GM23338 (cell line): Measurements from ENCODE around the gene ROPN1L. TPM values are rescaled to one million over a fixed set of nuclear protein-coding genes. Genes with fewer than 3 reads are reported as not detected.

Source experiments
- ATAC-seq: fragments of 200-7000 bp; cut with Tn5 transposase; 3 replicates; pipeline ENCODE4 v1.9.1; 2020
- DNase-seq: peaks from one replicate; pipeline ENCODE4 v3.0.0-alpha.2; 2015; ENCODE audit warnings: low spot score
- H2AFZ ChIP-seq: fragments of 200-600 bp; sonication (generic); 2 replicates; pipeline ENCODE4 v1.8.0; 2016; ENCODE audit warnings: antibody characterized with exemption, mild to moderate bottlenecking, moderate library complexity
- H3F3A ChIP-seq: fragments of 200-600 bp; sonication (generic); replicated peaks from 2 replicates; pipeline ENCODE4 v1.8.0; 2017; ENCODE audit warnings: antibody characterized with exemption, mixed run types, low read depth
- H3K27ac ChIP-seq: fragments of 200-600 bp; sonication (generic); 2 replicates; pipeline ENCODE4 v1.6.1; 2016; ENCODE audit warnings: low read depth
- H3K27me3 ChIP-seq: fragments of 200-600 bp; sonication (generic); 2 replicates; pipeline ENCODE4 v1.8.0; 2016; ENCODE audit warnings: mild to moderate bottlenecking, mixed run types, moderate library complexity; ENCODE audit not compliant: insufficient read depth
- H3K36me3 ChIP-seq: fragments of 200-600 bp; sonication (generic); 2 replicates; pipeline ENCODE4 v1.8.0; 2016; ENCODE audit warnings: mild to moderate bottlenecking; ENCODE audit not compliant: insufficient read depth
- H3K4me1 ChIP-seq: fragments of 200-600 bp; sonication (generic); 2 replicates; pipeline ENCODE4 v1.8.0; 2016; ENCODE audit warnings: mild to moderate bottlenecking, moderate library complexity; ENCODE audit not compliant: insufficient read depth
- H3K4me2 ChIP-seq: fragments of 200-600 bp; sonication (generic); 2 replicates; pipeline ENCODE4 v1.7.1; 2017; ENCODE audit warnings: mixed run types
- H3K4me3 ChIP-seq: fragments of 200-600 bp; sonication (generic); 2 replicates; pipeline ENCODE4 v1.6.1; 2016; ENCODE audit warnings: mixed run types
- H3K79me2 ChIP-seq: fragments of 200-600 bp; sonication (generic); replicated peaks from 2 replicates; pipeline ENCODE4 v1.8.0; 2017; ENCODE audit warnings: mild to moderate bottlenecking; ENCODE audit not compliant: insufficient read depth
- H3K9me2 ChIP-seq: fragments of 200-600 bp; sonication (generic); 2 replicates; pipeline ENCODE4 v1.8.0; 2017; ENCODE audit not compliant: insufficient read depth
- H4K20me1 ChIP-seq: fragments of 200-600 bp; sonication (generic); replicated peaks from 2 replicates; pipeline ENCODE4 v1.8.0; 2017; ENCODE audit warnings: mild to moderate bottlenecking; ENCODE audit not compliant: insufficient read depth
- H3K27ac Mint-ChIP-seq: 2 replicates; pipeline ENCODE4 v1.8.0; 2020; ENCODE audit warnings: inconsistent platforms, mild to moderate bottlenecking, moderate library complexity, mixed read lengths
- H3K27me3 Mint-ChIP-seq: 3 replicates; pipeline ENCODE4 v1.8.0; 2022; ENCODE audit warnings: low read depth, mild to moderate bottlenecking, moderate library complexity, mixed read lengths, inconsistent platforms; ENCODE audit not compliant: insufficient read depth, poor library complexity
- H3K36me3 Mint-ChIP-seq: 3 replicates; pipeline ENCODE4 v1.8.0; 2021; ENCODE audit warnings: low read depth, mild to moderate bottlenecking, inconsistent platforms, moderate library complexity, mixed read lengths
- H3K4me1 Mint-ChIP-seq: 3 replicates; pipeline ENCODE4 v1.8.0; 2020; ENCODE audit warnings: mild to moderate bottlenecking, inconsistent platforms, mixed read lengths
- H3K4me3 Mint-ChIP-seq: 3 replicates; pipeline ENCODE4 v1.8.0; 2021; ENCODE audit warnings: moderate library complexity, mild to moderate bottlenecking, inconsistent platforms, mixed read lengths
- H3K9me3 Mint-ChIP-seq: 3 replicates; pipeline ENCODE4 v1.8.0; 2020; ENCODE audit warnings: moderate library complexity, mild to moderate bottlenecking, inconsistent platforms, mixed read lengths
- CREB1 ChIP-seq: fragments of 250-450 bp; sonication (Bioruptor Pico); IDR thresholded peaks from 2 replicates; pipeline ENCODE4 v1.5.0; 2020; ENCODE audit warnings: low read depth, mild to moderate bottlenecking, moderate library complexity
- EZH2 ChIP-seq: fragments of 200-600 bp; sonication (generic); IDR thresholded peaks from one replicate; pipeline ENCODE4 v1.8.0; 2017; ENCODE audit warnings: antibody characterized with exemption, mild to moderate bottlenecking, low read depth; ENCODE audit not compliant: unreplicated experiment
- POLR2AphosphoS5 ChIP-seq: IDR thresholded peaks from 2 replicates; pipeline ENCODE4 v1.6.1; 2016; ENCODE audit warnings: antibody characterized with exemption, low read depth
- REST ChIP-seq: IDR thresholded peaks from one replicate; pipeline ENCODE4 v1.6.1; 2018; ENCODE audit warnings: antibody characterized with exemption; ENCODE audit not compliant: unreplicated experiment
- ZNF114 ChIP-seq: fragments of 250-450 bp; sonication (Bioruptor Pico); IDR thresholded peaks from 2 replicates; pipeline ENCODE4 v1.5.0; 2020; ENCODE audit warnings: mild to moderate bottlenecking, moderate library complexity
- ZNF462 ChIP-seq: fragments of 250-450 bp; sonication (Bioruptor Pico); IDR thresholded peaks from 2 replicates; pipeline ENCODE4 v1.5.0; 2020; ENCODE audit warnings: mild to moderate bottlenecking, moderate library complexity
- polyA plus RNA-seq: library from polyadenylated mRNA; unstranded; fragments of >200 nt; fragmentation: Nextera tagmentation; extraction: Ambion mirVana; gene quantifications from 2 replicates; pipeline ENCODE4 v1.2.1, GENCODE V29; 2016
- total RNA-seq: library from RNA; depleted of rRNA; stranded (reverse); fragments of >200 nt; shearing (Covaris generic); gene quantifications from 2 replicates; pipeline ENCODE4 v1.2.3, GENCODE V29; 2014
- TF ChIP-seq, protein P1 (sequence below), 2 experiments: fragments of 200-600 bp in 1 of 2; sonication (generic) in 1 of 2; conservative IDR thresholded peaks; 2 replicates each; pipeline versions ENCODE4 v1.5.1 to v1.6.1; 2016 to 2017; ENCODE audit warnings: antibody characterized with exemption in 2 of 2, low read depth in 2 of 2, mild to moderate bottlenecking in 2 of 2, moderate library complexity in 1 of 2

The ROPN1L gene
- total and polyA plus RNA-seq, 2 experiments from 2014 or later = 0.57 TPM; not detected in 1

DNA sequence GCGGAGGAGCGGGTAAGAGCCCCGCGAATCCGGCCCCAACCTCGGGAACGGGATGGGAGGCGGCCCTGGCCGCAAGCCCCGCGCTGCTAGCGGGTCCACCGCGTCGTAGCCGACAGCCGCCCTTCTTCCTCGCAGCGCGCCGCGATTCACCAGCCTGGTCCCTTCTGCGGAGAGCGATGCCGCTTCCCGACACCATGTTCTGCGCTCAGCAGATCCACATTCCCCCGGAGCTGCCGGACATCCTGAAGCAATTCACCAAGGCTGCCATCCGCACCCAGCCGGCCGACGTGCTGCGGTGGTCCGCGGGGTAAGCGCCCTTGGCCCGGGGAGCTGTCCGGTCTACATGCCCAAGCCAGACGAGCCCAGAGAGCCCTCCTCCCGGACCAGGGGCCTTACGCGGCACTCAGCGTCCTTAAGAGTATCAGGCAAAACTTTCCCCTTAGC, 335 bp downstream of the ROPN1L start:
- DNase-seq = no peak
- H3K4me2 ChIP-seq = peak overlapping the region; percentile 85

DNA sequence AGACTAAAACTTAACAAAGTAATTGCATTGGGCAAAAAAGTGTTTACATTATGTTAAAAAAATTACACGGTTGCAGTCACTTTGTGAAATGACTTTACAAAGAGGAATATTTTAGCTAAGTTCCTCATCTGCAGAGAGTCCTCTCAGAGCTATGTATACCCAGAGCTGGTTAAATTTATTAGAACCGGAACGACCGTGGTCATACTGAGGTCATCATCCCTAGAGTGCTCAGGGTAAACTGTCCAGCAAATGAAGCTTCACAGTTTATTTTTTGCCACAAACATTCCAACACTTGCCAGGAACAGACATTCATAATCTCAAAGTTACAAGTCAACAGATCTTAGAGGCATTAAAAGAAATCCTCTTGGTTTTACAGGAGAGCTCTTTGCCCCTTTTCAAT, 897 bp downstream of the ROPN1L start:
- peak overlapping the region; percentile 85 for H3K4me3 ChIP-seq
- H3K9me2 ChIP-seq = no peaks in the 10 kb centered on the region
- DNase-seq = no peak
- TF ChIP-seq EZH2 = no peak
- no peak for TF ChIP-seq ZNF462 (CRISPR knock-in tag)
- no peak for TF ChIP-seq ZNF114
- TF ChIP-seq, protein P1, sequence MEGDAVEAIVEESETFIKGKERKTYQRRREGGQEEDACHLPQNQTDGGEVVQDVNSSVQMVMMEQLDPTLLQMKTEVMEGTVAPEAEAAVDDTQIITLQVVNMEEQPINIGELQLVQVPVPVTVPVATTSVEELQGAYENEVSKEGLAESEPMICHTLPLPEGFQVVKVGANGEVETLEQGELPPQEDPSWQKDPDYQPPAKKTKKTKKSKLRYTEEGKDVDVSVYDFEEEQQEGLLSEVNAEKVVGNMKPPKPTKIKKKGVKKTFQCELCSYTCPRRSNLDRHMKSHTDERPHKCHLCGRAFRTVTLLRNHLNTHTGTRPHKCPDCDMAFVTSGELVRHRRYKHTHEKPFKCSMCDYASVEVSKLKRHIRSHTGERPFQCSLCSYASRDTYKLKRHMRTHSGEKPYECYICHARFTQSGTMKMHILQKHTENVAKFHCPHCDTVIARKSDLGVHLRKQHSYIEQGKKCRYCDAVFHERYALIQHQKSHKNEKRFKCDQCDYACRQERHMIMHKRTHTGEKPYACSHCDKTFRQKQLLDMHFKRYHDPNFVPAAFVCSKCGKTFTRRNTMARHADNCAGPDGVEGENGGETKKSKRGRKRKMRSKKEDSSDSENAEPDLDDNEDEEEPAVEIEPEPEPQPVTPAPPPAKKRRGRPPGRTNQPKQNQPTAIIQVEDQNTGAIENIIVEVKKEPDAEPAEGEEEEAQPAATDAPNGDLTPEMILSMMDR (conservative IDR thresholded peaks at IDR 0.05; ENCODE audit: low read depth in 2 of 2) = no peak

More for the DNA sequence above, 335 bp downstream of the ROPN1L start:
- no peaks in the 10 kb centered on the region for H3K9me2 ChIP-seq
- Mint-ChIP-seq H3K9me3 (no peaks in the 10 kb centered on the region), H3K36me3 (no peaks in the 10 kb centered on the region), H3K4me3 (peak overlapping the region; percentile 80), H3K27ac (no peak overlapping the region), H3K4me1 (peaks cover 8% of the 10 kb centered on the region), H3K27me3 (peaks cover 13% of the 10 kb centered on the region)
- H2AFZ ChIP-seq = peak overlapping the region; percentile 92
- H3K4me1 ChIP-seq = peaks cover 3% of the 10 kb centered on the region; the same call in 1 of the 2 replicates
- no peak for TF ChIP-seq CREB1 (CRISPR knock-in tag)
- TF ChIP-seq POLR2AphosphoS5 = no peak
- TF ChIP-seq REST = peak; percentile 39
- peak overlapping the region; percentile 85 for H3K4me3 ChIP-seq
- no peaks in the 10 kb centered on the region for H3K79me2 ChIP-seq
- ATAC-seq = peak; percentile 73
- H3F3A ChIP-seq = peaks cover 14% of the 10 kb centered on the region
- H4K20me1 ChIP-seq = no peaks in the 10 kb centered on the region; the same call in 1 of the 2 replicates
- H3K27ac ChIP-seq = no peak overlapping the region
- peaks cover 20% of the 10 kb centered on the region for H3K27me3 ChIP-seq
- no peaks in the 10 kb centered on the region for H3K36me3 ChIP-seq

More for the DNA sequence above, 897 bp downstream of the ROPN1L start:
- Mint-ChIP-seq H3K4me1 (peaks cover 12% of the 10 kb centered on the region), H3K36me3 (no peaks in the 10 kb centered on the region), H3K27me3 (peaks cover 15% of the 10 kb centered on the region), H3K9me3 (no peaks in the 10 kb centered on the region), H3K27ac (no peak overlapping the region), H3K4me3 (peak overlapping the region; percentile 80)
- peak overlapping the region; percentile 92; the same call in 1 of the 2 replicates for H2AFZ ChIP-seq
- ATAC-seq = no peak
- H3K79me2 ChIP-seq = no peaks in the 10 kb centered on the region
- no peaks in the 10 kb centered on the region; the same call in 1 of the 2 replicates for H4K20me1 ChIP-seq
- peak overlapping the region; percentile 85 for H3K4me2 ChIP-seq
- H3K27me3 ChIP-seq = peaks cover 20% of the 10 kb centered on the region
- no peaks in the 10 kb centered on the region for H3K36me3 ChIP-seq
- H3K27ac ChIP-seq = no peak overlapping the region
- H3K4me1 ChIP-seq = peaks cover 3% of the 10 kb centered on the region; the same call in 1 of the 2 replicates
- peaks cover 14% of the 10 kb centered on the region for H3F3A ChIP-seq
